Measurements from ENCODE around the gene OR5AU1. TPM values are rescaled to one million over a fixed set of nuclear protein-coding genes. Genes with fewer than 3 reads are reported as not detected.

The OR5AU1 gene
- total RNA-seq, 1 experiment from 2014 or later = not detected

DNA sequence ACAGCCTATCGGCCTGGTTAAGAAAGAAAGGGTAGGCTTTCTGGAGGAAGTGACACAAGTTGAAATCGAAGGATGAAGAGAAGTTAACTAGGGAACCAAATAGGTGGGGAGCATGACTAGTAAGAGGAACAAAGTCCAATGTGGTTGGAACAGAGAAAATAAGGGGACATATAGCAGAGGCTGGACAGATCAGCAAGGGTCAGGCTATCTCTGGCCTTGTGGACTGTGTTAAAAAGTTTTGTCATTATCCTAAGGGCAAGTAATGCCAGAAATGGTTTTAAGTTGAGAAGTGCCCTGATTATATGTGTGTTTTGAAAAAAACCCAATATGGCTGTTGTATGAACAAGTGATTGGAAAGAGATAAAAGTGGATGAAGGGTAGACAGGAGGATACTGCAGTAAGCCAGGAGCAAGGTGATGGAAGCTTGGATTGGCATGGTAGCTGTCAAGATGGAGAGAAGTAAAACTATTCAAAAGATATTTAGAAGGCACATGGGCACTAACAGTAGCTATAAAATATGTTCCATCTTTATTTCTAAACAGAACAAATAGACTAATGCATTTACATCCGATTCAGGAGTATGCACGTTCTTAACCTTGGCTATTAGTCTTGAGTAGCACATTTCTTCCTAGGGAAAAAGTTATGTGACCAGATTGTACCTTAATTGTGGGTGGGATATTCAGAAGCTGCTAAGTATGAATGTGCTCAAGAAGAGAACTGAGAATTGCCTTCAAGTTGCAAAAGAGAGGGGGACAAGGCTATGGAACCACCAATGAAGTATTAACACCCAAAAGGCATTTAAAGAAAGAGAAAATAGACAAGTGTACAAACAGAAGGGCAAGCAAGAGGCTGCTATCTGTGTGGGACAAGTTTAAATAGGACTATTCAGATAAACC, 46.8 kb upstream of the OR5AU1 start:
- Histone ChIP-seq H3K14ac (ENCODE audit: insufficient read depth, low read length) (no peak overlapping the region), H3K56ac (ENCODE audit: insufficient read length, low read depth, low read length) (no peak overlapping the region), H2BK120ac (ENCODE audit: low read depth, low read length, poor library complexity, severe bottlenecking) (no peak overlapping the region), H3K4me1 (ENCODE audit: insufficient read depth, low read length) (no peaks in the 10 kb centered on the region), H3T11ph (ENCODE audit: low read length) (no peak overlapping the region), H2AFZ (ENCODE audit: low read length) (no peak overlapping the region), H4K8ac (replicated peaks; ENCODE audit: insufficient read length, low read depth, low read length) (no peak overlapping the region), H2BK15ac (ENCODE audit: low read depth, low read length) (no peak overlapping the region), H3K23ac (ENCODE audit: insufficient read length, low read depth, low read length) (no peak overlapping the region), H2BK5ac (ENCODE audit: insufficient read length, low read length) (no peak overlapping the region), H4K20me1 (ENCODE audit: control insufficient read depth, insufficient read depth, insufficient read length) (no peaks in the 10 kb centered on the region), H3K9me3 (ENCODE audit: control insufficient read depth, low read depth, low read length) (no peaks in the 10 kb centered on the region), H2BK20ac (ENCODE audit: low read depth, low read length, poor library complexity, severe bottlenecking) (no peak overlapping the region), H3K23me2 (ENCODE audit: insufficient read length, low read depth, low read length, poor library complexity, severe bottlenecking) (no peaks in the 10 kb centered on the region), H3K18ac (ENCODE audit: insufficient read length, low read depth, low read length) (no peak overlapping the region), H3K79me1 (ENCODE audit: insufficient read depth, low read depth, low read length, poor library complexity, severe bottlenecking) (no peaks in the 10 kb centered on the region), H3K4ac (ENCODE audit: low read depth, low read length) (no peak overlapping the region), H2BK12ac (ENCODE audit: insufficient read length, low read depth, low read length) (no peak overlapping the region), H2AK5ac (ENCODE audit: insufficient read length, low read length) (no peak overlapping the region), H4K5ac (ENCODE audit: insufficient read length, low read depth, low read length) (no peak overlapping the region), H3K4me2 (ENCODE audit: insufficient read depth, insufficient read length, low read length) (no peak overlapping the region), H3K9ac (ENCODE audit: extremely low read depth, insufficient read length, low read length) (no peak overlapping the region), H4K91ac (ENCODE audit: insufficient read length, low read depth, low read length) (no peak overlapping the region), H3K79me2 (ENCODE audit: insufficient read depth, low read length) (no peaks in the 10 kb centered on the region), H3K27ac (ENCODE audit: insufficient read length, low read depth, low read length) (peak overlapping the region; percentile 33), H3K27me3 (ENCODE audit: insufficient read depth, low read length) (no peaks in the 10 kb centered on the region)
- TF ChIP-seq CTCF (conservative IDR thresholded peaks at IDR 0.05) = no peak
- WGBS (ENCODE audit: extremely low coverage, insufficient read length, low lambda C conversion rate) = no CpG with 5 or more reads among the region's 4 CpGs
- Mint-ChIP-seq H3K9me3 (peaks cover 0 to 3% of the 10 kb centered on the region in 2 experiments; a peak in 2 of 5 replicates), H3K4me3 (no peak overlapping the region), H3K27me3 (ENCODE audit: low read depth) (no peaks in the 10 kb centered on the region; the same call in 1 of the 2 replicates), H3K27ac (peak overlapping the region in 1 of 3 experiments; percentile 95; a peak in 2 of 7 replicates), H3K36me3 (ENCODE audit: insufficient read depth in 1 of 3, low read depth in 3 of 3) (peaks cover 7 to 18% (median 9%) of the 10 kb centered on the region in 3 experiments), H3K4me1 (peaks cover 41 to 46% of the 10 kb centered on the region in 2 experiments)
- DNase-seq = no peak

All from H9 (cell line).